Activated T-helper 1 cell treated with Interleukin-2 at 50 U/mL for 16 hours (primary cell): ENCODE measurements around the gene CACNA1B.
"Not testable (repeated sequence)": the region's sequence is repeated elsewhere in the genome, so short reads cannot be mapped to it uniquely, and the experiment has no call there.

ENCODE experiments used
- DNase-seq: peaks from one replicate; pipeline ENCODE4 v3.0.0-alpha.2; 2020; ENCODE audit warnings: low read depth

Gene CACNA1B

DNA sequence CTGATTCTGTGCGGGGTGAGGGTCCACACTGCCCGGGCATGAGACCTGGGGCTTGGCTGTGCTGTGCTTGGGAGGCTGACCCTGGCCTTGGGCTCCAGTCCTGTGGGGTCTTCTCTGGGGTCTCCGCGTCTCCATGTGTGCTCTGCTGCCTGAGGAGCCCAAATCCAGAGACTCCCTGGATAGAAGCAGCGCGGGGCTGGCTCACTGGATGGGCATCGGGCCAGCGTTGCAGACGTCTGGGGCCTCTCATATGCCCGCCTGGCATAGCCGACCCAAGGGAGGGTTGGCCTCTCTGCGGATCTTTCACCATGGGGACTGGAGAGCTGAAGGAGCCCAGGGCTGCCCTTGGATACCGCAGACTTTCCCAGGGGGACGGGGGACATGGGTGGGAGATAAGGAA lies 12.4 kb downstream of the CACNA1B start:
- DNase-seq = not testable (repeated sequence)

DNA sequence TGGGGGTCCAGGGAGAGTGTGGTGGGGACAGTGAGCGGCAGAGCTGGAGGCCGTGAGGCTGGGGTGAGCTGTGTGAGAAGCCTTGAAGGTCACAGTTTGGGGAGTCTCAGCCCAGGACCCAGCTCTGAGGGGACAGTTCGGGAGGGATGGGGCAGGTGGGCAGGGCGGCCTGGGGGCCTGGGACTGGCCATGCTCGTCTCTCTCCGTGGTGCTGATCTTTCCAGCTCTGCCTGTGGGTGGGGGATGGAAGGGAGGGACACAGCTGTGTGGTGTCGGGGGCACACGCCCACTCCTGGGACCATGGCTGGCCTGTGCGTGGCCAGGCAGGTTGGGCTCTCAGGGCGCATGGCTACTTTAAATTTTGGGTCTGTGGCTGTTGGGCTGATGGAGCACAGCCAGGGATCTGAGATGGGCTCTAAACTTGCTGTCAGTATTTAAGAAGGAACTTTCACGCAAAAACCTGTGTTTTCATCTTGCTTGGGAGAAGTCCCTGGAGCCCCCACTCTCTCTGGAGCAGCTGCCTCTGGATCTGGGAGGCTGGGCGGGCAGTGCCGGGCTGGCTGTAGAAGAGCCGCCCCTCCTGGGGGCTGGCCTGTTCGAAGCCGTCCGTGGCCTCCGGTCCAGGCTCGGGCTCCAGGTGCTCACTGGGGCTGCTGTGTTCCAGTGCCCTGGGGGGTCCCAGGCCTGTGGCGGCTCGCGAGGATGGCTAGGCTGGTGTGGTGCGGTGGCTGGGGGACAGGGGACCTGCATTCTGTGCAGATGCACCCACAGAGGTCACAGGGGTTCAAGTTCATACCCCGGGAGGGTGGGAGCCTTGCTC lies 13.4 kb downstream of the CACNA1B start:
- DNase-seq = not testable (repeated sequence)

- DNase-seq = no peak
Observed at GRCh38 chr9:137891588-137892423, 14.2 kb downstream of the CACNA1B start.

DNA sequence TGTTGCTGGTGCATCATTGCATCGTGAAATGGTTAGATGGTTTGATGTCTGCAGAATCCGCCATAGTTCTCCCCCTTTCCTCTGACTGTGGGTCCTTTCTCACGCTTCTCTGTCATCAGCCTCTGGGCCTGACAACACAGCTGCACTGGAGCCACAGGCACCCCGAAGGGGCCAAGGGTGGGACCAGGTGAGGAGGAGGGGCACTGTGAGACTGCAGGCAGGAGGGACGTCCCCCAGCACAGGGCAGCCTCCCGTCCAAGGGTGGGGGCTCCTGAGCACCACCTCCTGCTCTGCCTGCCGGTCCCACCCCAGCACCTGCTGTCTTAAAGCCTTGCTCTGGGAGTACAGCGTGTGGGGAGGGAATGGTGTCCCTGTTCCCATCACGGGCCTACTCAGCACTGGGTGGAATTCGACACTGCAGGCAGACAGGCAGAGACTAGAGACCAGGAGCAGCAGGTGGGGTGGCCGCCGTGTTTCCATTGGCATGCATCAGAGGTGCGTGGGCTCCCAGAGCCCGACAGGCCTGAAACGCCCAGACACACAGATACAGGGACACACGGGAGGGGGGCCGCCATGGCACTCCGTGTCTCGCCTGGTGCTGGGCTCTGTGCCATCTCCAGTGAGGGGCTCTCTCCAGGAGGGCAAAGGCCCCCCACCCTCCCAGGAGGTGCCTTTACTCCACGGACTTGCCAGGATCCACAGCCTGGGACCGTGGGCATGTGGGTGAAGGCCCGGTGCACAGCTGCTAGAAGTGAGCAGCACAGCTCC lies 15.0 kb downstream of the CACNA1B start:
- no peak for DNase-seq

- DNase-seq = no peak
Observed at GRCh38 chr9:137893670-137894069, 16.1 kb downstream of the CACNA1B start.

GRCh38 chr9:137899551-137900360 lies 22.2 kb downstream of the CACNA1B start:
- no peak for DNase-seq

GRCh38 chr9:137900584-137901310 lies 23.2 kb downstream of the CACNA1B start:
- DNase-seq = no peak

DNA sequence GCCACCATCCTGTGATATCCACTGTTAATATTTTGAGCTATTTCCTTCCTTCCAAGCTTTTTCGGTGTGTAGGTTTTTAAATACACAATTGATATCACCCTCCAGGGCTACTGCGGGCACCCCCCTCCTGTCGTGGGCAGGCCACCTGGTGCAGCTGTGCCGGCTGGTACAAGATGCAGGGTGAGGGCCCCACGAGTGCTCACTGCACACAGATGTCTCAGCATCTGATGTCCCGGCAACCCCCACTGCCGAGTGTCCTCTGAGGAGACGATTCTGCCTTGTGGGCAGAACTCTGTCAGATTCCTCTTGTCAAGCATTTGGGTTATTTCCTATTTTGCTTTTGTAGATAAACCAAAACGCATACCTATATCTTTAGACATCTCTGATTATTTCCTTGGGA lies 25.1 kb downstream of the CACNA1B start:
- no peak for DNase-seq

GRCh38 chr9:137905740-137906139 lies 28.2 kb downstream of the CACNA1B start:
- no peak for DNase-seq

- no peak for DNase-seq
Observed at GRCh38 chr9:137907776-137908175, 30.2 kb downstream of the CACNA1B start.

GRCh38 chr9:137912671-137913070 lies 35.1 kb downstream of the CACNA1B start:
- DNase-seq = no peak

GRCh38 chr9:137913132-137913531 lies 35.5 kb downstream of the CACNA1B start:
- DNase-seq = no peak

- DNase-seq = no peak
Observed at GRCh38 chr9:137913771-137914767, 36.5 kb downstream of the CACNA1B start.

GRCh38 chr9:137916540-137916939 lies 39.0 kb downstream of the CACNA1B start:
- DNase-seq = no peak

DNA sequence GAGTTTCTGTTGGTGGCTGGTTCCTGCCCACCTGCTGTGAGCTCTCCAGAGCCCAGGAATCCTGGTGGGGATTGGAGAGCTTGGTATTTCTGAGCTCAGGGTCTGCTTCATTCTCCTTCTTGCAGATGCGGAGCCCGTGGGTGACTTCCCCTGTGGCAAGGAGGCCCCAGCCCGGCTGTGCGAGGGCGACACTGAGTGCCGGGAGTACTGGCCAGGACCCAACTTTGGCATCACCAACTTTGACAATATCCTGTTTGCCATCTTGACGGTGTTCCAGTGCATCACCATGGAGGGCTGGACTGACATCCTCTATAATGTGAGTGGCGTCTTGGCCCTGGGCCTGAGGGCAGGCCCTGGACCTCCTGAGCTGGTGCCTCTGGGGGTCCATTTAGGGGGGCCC lies 39.5 kb downstream of the CACNA1B start:
- no peak for DNase-seq

DNA sequence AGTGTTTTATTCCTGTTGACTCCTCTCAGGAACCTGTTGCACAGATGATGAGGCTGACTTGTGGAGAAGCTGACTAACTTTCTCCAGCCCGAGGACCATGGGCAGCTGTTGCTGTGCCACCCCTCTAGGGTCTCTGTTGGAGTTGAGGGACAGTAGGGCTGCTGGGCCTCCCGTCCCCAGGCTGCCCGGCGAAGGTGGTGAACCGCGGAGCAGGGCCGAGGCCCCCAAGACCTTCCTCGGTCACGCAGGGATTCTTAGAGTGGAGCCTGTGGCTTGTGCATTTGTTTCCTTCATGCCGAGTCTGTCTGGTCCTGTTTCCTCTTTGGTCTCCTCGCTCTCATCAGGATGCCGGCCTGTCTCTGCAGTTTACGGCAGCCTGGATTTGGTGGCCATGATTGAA lies 40.2 kb downstream of the CACNA1B start:
- no peak for DNase-seq

DNA sequence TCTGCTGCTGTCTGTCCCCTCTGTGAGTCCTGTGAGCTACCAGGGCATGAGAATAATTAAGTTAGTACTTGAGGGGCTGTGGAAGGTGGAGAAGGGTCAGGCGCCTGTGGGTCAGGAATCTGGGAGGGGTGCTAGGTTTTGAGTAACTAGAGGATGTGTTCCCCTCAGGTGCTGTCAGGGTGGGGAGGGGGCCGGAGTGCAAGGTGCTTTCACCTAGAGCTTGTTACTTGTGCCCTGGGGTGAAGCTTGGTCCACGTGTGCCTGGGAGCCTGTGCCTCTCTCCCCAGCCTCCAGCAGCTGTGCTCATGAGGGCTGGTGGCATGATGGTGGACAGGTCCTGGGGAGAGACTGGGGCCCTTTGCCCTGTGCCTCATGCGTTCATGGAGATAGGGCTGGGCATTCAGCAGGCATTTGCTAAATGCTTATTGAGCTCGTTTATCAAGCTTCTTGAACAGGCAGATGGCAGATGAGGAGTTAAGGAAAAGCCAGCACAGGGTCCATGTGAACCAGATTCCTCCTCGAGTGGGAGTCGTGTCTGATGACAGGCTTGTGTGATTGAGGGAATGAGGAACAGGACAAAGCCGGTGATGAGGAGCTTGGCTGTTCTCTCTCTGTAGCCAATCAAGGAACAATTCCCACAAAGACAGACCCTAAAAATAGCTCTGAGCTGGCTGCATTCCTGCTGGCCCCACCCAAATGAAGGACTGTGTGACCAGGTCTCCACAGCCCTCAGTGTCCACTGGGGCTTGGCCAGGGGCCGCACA lies 40.9 kb downstream of the CACNA1B start:
- DNase-seq = no peak

DNA sequence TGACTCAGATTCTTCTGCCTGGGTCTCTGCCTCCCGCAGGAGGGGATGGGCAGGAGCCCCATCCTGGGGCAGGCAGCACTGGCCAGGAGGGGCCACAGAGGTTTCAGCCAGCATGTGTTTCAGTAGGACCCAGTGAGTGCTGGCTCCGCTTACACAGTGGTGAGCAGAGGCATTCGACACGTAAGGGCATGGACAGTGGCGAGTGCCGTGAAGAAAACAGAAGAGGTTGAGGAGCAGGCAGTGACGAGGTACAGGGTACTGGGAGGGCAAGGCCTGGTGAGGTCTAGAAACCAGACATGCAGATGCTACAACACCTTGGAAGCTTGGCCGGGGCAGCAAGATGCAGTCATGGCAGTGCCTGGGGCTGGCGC lies 41.5 kb downstream of the CACNA1B start:
- DNase-seq = no peak

DNA sequence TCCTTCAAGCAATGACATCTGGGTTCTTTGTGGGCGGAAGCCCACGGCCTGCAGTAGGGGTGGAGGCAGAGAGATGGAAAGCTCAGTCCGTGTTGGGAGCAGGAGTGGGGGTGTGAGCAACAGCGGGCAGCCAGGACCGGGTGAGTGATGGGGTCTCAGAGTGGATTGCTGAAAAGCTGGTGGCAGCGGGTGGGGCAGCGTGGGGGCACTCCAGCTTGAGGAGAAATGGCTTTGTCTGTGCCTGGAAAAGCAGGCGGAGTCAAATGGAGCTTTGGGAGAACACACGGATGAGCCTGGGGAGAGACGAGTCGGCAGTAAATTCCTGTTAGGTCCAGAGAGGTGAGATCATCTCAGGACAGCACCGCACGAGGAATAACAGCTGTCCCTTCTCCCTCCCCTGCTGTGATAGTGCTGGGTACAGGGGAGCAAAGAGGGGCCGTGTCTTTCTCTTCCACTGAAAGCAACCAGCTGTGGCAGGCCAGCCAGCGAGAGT lies 42.1 kb downstream of the CACNA1B start:
- DNase-seq = no peak
